Inflammatory macrophage treated with lipopolysaccharide for 1 hour (primary cell): ENCODE data around the gene ZNF280C.
"Not testable (repeated sequence)": the region's sequence is repeated elsewhere in the genome, so short reads cannot be mapped to it uniquely, and the experiment has no call there.

Source experiments
- DNase-seq, 2 donors: peaks; one replicate each; pipeline ENCODE4 v3.0.0-alpha.2; 2020 to 2022

Gene ZNF280C

GRCh38 chrX:130253916-130254315 lies 14.8 kb downstream of the ZNF280C start:
- no peak for DNase-seq

DNA sequence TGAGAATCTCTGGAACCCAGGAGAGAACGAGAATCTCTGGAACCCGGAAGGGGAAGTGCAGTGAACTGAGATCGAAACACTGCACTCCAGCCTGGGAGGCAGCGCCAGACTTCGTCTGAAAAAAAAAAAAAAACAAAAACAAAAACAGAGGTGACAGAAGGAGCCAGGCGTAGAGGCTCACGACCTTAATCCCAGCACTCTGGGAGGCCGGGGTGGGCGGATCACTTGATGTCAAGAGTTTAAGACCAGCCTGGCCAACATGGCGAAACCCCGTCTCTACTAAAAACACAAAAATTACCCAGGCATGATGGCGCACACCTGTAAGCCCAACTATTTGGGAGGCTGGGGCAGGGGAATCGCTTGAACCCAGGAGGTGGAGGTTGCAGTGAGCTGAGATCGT lies 17.0 kb downstream of the ZNF280C start:
- DNase-seq, result no peak

DNA sequence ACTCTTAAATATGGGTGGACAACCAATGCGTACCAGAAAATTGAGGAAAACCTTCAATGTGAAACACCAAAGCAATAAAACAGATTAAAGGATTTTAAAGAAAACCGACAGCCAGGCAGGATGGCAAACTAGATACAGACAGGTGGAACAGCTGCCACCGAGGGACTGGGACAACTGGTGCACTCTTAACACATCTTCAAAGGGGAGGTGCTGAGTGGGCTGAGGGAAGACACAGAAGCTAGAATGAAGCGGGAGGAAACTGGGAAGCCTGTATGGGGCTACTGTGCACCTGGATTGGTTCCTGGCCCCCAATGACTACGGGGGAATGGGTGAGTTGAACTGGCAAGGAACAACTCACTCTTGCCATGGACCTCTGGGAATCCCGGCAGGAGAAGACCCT lies 20.7 kb downstream of the ZNF280C start:
- DNase-seq, result no peak

- DNase-seq, result no peak
Observed at GRCh38 chrX:130246084-130246483, 22.6 kb downstream of the ZNF280C start.

GRCh38 chrX:130245441-130245840 lies 23.3 kb downstream of the ZNF280C start:
- no peak for DNase-seq

GRCh38 chrX:130231184-130231583 lies 37.5 kb downstream of the ZNF280C start:
- not testable (repeated sequence) for DNase-seq

DNA sequence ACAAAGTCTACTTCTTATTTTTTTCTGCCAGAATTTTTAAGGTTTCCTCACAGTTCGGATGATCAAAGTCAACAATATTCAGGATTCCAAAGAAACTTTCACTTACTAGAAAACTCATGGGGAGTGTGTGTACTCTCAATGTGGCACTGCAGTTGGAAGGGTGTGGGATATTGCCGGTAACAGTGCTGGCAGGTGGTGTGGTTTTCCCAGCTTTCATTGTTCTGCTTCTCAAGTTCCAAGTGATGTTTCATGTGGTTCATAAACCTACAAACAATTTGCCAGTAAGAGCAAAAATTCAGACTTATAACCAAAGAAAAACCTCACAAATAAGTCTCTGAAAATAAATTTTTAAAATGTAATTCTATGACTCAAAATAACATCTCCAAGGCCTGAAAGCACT lies 39.8 kb downstream of the ZNF280C start:
- DNase-seq, result no peak

DNA sequence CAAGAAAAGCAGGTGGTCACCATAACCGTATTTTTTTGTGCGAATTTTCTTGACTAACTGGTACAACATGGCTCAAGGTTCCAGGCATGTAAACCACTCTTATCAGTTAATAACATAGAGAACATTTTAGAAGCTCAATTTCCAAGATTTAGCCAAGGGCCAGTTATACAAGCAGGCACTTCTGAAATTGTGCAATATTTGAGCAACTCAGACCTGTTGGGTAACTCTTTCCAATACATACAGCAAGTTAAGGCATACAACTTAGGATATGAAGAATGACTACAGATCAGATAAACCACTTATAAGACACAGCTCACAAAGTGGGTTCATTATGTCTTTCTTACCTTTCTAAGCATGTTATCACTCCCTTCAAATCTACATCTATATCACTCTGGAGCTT lies 43.9 kb downstream of the ZNF280C start:
- peak; percentile 13 to 38 for DNase-seq

GRCh38 chrX:130216320-130216719 lies 52.4 kb downstream of the ZNF280C start:
- DNase-seq, result no peak

DNA sequence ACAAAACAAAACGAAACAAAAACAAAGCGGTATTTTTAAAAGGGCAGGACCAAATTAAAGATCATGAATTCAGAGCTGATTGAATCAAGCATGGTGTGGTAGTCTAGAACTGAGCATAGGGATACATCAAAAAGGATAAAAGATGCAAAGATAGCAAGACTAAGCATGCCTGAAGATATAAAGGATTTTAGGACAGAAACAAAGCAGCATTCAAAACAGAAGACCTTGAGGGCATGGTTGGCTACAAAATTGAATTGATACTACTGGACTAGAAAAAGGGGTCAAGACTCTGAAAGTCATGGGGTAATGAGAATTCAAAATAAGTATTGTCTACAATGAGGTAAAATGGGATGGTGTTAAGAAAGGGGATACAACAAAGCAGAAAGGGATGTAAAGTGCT lies 55.3 kb downstream of the ZNF280C start:
- no peak for DNase-seq

DNA sequence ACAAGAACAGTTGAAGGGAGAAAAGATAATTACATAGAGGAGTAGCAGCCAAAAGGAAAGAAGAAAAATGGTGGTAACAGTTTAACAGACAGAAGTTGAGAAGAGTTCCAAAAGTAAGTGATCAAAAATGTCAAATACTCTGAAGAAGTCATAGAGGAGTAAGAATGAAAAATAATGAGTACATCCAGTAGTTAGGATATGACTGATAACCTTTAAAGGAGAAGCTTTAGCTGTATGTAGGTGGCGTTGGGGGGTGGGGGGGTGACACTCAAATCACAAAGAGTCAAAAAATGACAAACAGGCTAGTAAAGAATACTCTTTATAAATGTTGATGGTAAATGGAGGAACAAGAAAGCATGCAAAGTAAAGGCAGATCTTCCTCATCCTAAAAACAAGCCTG lies 56.3 kb downstream of the ZNF280C start:
- no peak for DNase-seq

GRCh38 chrX:130211415-130212186 lies 57.1 kb downstream of the ZNF280C start:
- no peak for DNase-seq

DNA sequence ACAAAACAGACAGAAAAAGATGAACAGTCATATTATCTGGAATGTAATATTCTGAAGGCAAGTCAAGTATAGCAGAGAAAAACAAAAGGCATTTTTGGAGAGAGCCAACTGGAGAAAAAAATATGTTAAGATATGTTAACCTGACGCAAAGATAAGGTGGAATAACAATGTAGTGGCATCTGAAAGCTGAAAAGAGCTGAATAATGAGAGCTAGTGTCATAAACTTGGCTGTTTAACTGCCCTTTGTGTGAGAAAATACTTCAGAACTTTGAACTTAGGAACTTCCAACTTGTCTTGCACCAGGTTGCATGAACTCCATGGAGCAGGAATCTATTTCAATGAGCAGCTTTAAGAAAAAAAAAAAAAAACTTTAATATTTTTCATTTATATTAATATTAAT lies 64.1 kb downstream of the ZNF280C start:
- DNase-seq, result no peak

- no peak for DNase-seq
Observed at GRCh38 chrX:130197464-130197863, 71.2 kb downstream of the ZNF280C start.

GRCh38 chrX:130196466-130196865 lies 72.2 kb downstream of the ZNF280C start:
- no peak for DNase-seq

DNA sequence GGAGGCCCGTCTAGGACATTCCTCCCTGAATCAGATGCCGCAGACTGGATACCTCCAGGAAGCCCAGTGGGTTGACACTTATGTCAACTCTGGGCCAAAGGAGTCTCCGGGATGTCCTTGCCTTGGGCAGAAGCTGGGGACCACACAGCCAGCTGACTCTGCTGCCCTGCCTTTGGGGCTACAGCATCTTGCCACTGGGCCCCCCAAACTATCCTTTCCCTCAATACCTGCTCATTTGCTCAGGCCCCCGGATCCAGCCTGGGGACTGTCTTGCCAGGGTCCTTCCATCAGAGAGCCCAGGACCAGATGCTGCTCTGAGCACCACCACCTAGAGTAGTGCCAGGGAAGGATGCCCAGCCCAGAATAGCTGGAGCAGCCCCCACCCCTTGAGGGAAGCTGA lies 77.9 kb downstream of the ZNF280C start:
- no peak for DNase-seq

GRCh38 chrX:130186651-130187050 lies 82.0 kb downstream of the ZNF280C start:
- DNase-seq, result no peak

- DNase-seq, result no peak
Observed at GRCh38 chrX:130184857-130185256, 83.8 kb downstream of the ZNF280C start.

- DNase-seq, result no peak
Observed at GRCh38 chrX:130184168-130184567, 84.5 kb downstream of the ZNF280C start.

- no peak for DNase-seq
Observed at GRCh38 chrX:130179579-130180215, 89.0 kb downstream of the ZNF280C start.

DNA sequence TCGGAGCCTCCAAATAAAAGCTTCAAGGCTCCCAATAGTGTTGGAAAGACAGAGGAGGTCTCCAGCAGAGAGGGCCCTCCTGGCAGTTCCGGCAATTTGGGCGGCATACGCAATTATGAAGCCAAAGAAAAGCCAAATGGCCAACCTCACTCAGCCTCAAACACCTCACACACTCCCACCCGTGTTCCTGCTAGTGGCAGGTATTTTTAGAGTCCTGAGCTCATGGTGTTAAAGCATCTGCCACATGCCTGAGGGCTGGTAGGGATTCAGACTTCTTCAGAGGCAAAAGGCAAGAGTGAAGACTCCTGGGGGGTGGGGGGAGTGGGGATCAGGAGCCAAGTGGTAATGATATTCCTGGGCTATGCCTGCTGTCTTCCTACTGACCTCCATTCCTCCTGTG lies 89.5 kb downstream of the ZNF280C start:
- no peak for DNase-seq

GRCh38 chrX:130176942-130177341 lies 91.8 kb downstream of the ZNF280C start:
- DNase-seq, result no peak

DNA sequence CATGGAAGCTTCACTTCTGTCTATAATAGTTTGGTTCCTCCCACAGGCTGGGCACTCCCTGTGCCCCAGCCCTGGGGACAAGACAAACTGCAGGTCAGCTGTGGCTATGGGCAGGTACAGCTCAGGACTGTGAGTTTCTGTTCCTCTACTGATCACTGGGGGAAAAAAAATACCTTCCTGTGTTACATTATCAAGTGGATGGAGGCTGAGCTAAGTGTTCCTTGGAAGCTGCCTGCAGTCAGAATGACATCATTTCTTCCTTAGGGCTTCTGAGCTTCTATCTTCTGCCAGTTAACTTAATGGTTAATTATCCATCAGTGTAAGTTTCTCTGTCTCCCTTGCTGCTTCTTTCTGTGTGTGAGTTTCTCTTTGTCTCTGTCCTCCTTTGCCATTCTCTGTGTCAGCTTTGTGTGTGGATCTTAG lies 92.3 kb downstream of the ZNF280C start:
- peak in 1 of 2 donors; percentile 28 for DNase-seq

- no peak for DNase-seq
Observed at GRCh38 chrX:130174937-130175336, 93.8 kb downstream of the ZNF280C start.
